Measurements from ENCODE around the gene WNT9B.

- no peak for TF ChIP-seq CTCF (IDR thresholded peaks at IDR 0.05)
- no peak for TF ChIP-seq POLR2A (IDR thresholded peaks at IDR 0.05)
These were observed 30.6 kb upstream of the WNT9B start for GRCh38 chr17:46820592-46821450.
